AML-193 (cell line): Measurements from ENCODE around the gene EXOC6.
"Not testable (repeated sequence)": the region's sequence is repeated elsewhere in the genome, so short reads cannot be mapped to it uniquely, and the experiment has no call there.

Source experiments
- DNase-seq, 2 experiments: peaks; one replicate each; lab custom pipeline; 2025; lab: John Stamatoyannopoulos, UW

Gene EXOC6

DNA sequence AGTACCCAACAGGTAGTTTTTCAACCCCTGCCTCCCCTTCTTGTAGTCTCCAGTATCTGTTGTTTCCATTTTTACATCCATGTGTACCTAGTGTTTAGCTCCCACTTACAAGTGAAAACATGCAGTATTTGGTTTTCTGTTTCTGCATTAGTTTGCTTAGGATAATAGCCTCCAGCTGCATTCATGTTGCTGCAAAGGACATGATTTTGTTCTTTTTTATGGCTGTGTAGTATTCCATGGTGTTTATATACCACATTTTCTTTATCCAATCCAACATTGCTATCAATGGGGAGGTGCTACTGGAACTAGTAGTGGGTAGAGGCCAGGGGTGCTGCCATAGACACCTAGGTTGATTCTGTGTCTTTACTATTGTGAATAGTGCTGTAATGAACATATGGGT lies 104.3 kb downstream of the EXOC6 start:
- DNase-seq: not testable (repeated sequence)

DNA sequence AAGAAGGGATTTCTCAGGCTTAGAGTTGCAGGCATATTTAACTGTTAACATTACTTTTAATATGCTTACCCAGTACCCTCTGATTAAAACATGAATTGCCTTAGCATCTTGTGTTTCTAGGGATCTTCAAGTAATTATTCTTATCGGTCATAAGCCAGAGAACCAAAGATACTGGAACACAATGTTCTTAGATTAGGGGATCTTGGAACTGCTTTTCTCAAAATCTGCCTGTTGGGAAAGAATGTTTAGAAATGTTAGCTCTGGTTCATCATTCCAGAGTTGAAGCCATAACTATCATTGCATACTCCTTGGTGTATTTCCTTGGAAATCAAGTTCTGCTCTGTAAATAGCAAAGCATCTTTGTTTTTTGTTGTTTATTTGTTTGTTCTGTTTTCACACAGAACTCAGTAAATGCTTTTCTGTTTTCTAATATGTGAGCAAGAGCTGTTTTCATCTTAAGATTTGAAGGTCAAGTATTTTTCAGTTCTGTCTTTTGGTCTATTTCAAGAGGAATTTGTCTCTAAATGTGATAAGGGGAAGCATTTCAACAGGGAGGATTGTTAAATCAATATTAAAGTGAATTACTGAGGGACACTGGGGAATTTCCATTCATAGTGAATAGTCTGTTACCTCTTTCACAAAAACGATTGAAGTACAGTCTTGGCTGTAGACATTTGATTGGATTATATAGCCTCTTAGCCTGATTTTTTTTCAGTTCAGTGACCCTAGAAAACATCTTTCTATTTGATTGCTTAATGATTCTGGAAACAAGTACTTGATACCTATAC lies 109.1 kb downstream of the EXOC6 start:
- no peak for DNase-seq

DNA sequence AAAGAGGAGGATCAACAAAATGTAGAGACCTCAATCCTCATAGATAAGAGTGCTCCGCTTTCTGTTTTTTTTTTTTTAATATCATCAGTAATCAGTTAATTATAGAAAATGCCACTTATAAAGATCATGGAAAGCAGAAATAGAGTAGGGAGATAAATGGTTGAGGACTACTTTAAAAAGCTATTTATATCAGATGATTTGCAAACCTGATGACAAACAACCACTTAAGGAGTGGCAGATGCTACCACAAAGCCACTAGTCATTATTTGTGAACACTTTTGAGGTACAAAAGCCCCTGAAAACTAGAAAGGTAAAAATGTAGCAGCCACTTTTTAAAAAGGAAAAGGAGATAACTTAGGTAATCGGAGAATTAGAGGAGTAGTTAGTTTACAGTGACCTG lies 113.3 kb downstream of the EXOC6 start:
- DNase-seq: no peak

DNA sequence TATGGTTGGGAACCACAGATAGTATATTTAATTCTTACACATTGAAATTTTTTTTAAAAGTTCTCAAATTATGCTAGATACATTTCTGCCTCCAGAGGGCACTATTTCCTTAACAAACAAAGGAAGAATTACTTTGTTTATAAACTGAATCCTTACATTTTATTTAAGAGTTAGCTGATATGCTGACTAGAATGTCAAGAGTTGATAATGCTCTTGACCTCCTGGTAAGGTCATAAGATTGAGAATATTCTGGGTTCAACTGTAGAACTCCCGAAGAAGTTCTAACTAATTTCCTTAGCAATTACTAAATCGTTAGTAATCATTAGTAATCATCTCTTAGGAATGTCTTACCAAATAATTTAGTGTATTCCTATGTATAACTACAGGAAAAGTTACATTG lies 117.0 kb downstream of the EXOC6 start:
- peak; percentile 42 for DNase-seq

DNA sequence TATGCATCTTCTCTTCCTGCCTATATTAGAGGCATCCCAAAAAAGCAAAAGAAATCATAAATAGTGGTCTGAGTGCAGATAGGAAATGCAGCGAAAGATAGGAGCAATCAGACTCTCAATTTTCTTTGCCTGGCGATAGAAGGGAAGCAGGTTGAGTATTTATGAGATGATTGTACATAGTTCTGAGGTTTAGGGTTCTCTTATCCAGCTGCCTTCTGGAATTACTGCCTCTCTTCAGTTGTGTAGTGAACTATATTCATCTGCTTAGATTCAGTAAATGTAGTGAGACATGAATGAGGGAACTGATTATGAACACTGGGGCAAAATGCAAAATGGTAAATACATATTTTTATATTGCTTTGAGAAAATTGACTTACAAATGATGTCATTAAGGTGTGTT lies 119.3 kb downstream of the EXOC6 start:
- no peak for DNase-seq

DNA sequence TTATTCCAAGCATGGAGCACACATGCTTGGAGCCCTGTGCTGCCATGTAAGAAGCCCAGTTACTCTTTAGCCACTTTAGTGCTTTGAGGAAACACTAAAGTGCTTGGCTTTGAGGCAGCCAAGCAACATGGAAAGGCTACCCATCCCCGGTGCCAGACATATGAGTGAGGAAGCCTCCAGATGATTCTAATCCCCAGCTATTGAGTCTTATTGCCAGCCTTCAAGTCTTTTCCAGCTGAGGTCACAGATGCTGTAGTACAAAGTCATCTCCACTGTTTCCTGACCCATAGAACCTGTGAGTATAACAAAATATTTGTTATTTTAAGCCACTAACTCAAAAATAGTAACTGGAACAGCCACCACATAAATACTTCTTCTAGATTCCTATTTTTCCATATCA lies 120.8 kb downstream of the EXOC6 start:
- DNase-seq: no peak

DNA sequence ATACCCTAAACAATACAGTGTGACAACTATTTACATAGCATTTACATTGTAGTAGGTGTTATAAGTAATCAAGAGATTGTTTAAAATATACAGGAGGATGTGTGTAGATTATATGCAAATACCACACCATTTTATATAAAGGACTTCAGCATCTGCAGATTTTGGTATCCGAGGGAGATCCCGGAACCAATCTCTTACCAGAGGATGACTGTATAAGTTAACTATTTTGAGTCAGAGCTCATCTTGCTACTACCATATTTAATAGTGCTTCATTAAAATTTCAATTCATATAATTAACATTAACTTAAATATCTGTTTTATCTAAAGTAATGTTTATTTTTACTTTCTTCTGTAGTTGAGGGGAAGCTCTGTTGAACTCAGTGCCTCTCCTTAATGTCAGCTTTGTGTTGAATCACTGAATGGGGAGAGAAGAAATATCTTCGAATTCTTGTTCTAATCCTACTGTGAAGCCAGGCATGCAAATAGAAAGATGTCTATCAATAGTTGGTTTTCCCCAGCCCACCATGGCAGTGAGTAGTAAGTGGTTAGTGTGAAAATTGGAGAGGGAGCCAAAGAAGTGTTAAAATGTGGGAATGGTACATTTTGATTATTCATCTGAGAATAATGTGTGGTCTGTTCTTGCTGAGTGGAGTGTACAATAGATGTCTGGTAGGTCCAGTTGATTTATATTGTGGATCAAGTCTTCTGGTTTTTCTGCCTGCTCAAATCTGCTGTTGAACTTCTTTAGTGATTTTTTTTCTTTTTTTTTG lies 122.2 kb downstream of the EXOC6 start:
- no peak for DNase-seq

DNA sequence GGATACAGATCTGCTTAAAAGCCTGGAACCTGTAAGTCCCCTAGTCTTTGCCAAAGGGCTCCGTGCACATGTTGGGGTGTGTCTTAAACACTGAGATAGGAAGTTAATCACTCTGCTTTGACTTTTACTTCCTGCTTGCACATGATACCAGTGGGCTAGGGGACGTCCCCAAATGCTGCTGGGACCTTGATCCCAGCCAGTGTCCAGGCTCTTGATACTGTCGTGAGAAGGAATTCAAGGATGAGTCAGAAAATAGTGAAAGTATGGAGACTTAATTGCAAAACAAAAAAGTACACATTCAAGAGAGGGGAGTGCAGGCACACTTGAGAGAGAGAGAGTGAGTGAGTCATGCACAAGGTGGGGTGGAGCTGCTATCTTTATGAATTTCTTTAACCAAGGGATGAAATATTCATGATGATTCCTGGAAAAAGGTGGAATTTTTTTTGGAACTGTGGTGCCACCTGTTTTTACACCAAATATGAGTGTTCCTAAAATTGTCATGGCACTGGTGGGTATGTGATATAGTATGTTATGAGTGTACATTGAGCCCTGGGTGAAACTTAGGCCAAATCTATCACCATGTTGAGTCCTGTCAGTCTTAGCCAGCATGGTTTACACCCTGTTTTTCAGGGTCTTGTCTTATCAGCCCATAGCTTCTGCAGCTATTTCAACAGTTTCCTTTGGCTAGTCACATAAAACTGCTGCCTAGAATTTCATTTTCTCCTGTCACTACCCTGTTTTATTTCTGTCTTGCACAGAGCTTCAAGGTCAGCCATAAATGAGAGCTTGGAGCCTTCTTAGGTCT lies 123.9 kb downstream of the EXOC6 start:
- no peak for DNase-seq

DNA sequence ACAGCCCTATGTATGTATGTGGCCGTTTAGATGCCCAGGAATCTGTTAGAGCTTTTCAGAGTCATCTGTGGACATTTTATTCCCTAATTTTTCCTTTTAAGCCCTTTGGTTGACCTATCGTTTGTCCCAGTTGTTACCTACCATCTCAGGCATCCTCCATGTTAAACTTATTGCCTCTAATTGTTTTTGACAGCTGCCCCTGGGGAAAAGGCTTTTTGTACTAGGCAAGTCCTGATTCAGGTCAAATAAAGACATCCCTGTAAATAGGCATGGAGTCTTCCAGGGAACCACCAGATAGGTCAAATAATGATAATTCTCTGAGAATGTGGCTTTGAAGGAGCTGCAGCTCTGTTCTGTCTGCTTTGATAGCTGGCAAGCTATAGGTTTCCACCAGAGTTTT lies 124.6 kb downstream of the EXOC6 start:
- no peak for DNase-seq

DNA sequence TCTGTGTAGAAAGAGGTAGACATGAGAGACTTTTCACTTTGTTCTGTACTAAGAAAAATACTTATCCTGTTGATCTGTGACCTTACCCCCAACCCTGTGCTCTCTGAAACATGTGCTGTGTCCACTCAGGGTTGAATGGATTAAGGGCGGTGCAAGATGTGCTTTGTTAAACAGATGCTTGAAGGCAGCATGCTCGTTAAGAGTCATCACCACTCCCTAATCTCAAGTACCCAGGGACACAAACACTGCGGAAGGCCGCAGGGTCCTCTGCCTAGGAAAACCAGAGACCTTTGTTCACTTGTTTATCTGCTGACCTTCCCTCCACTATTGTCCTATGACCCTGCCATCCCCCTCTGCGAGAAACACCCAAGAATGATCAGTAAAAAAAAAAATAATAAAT lies 128.0 kb downstream of the EXOC6 start:
- not testable (repeated sequence) for DNase-seq

DNA sequence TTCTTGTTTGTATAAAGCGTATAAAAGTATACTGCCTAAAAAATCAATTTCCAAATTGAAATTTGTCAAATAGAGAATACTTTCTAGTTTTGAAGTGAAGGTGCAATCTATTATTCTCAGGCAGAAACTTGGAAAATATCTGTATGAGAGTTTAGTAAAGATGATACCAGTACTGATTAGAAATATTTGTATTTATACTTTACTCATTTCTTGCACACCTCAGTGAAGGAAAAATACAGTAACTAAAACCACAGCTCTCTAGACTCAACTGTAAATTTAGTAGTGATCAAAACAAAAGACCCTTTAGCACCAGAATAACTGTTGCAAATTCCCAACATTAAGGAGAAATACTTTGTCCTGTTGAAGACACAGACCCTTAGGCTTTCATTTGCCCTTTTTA lies 140.9 kb downstream of the EXOC6 start:
- DNase-seq: no peak

DNA sequence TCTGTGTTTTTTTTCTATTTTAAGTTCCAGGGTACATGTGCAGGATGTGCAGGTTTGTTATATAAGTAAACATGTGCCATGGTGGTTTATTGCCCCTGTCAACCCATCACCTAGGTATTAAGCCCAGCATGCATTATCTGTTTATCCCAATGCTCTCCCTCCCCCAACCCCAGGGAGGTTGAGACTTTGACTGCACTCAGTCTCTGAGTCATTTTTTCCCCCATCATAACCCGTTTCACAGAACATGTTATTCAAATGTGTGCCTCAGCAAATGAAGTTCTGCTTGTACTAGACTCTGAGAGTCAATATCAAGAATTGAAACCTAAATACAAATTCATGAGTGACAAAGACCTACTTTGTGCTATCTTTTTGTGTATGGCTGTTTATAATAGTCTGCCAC lies 142.3 kb downstream of the EXOC6 start:
- no peak for DNase-seq

DNA sequence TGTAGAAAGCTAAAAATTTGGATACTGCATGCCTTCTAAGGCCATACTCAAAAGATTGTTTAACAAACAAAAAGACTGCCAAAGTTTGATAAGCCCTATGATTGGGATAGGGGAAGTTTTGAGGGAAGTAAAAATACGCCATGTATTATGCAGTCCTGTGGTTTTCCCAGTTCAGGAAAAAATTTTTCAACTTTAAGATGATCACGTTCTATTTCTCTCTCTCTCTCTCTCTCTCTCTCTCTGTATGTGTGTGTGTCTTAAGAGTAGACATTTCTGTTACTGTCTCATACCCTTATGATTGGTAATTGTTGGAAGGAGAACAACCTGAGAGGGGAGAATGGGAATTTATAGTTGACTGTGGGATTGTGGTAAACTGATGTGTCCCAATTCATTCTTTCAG lies 143.2 kb downstream of the EXOC6 start:
- no peak for DNase-seq

DNA sequence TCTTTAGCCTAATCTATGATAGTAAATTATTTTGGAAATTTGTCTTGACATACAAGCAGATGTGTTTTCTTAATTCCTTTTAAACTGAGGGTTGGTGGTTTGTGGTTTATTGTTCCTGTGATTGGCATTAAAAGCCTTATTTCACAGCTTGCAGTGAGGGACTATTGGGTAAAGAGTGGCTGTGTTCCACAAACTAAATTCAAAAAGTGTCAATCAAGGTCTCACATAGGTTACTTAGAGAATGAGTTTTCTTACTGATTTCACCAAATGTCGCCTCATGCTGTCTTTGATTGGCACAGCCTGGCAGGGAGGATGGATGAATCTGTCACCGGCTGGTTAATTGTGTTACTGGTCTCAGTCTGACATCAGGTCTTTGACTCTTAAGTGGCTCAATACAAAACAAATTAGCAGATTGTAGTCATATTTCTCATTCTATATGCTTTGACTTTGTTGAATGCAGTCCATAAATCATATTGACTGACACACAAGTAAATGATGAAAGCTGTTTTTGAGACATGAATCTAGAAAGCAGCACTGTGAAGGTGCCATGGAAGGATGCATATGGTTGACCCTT lies 145.5 kb downstream of the EXOC6 start:
- DNase-seq: peak in 1 of 2 experiments; percentile 2

DNA sequence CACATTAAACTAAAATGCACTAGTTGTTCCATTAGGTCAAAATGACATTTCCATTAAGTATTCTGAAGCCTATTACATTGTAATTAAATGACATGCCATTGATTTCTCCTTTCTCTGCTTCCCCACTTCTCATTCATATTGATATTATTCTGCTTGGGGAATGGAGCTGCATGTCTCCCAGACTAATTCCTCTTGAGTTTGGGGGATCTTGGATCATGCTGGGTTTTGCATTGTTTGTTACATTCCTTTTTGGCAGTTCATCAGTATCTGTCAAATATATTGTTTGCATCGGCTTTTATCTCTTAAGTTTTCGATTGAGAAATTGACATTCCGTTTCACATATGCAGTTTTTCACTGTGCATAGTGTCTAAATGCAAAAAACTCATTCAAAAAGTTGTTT lies 147.2 kb downstream of the EXOC6 start:
- no peak for DNase-seq

DNA sequence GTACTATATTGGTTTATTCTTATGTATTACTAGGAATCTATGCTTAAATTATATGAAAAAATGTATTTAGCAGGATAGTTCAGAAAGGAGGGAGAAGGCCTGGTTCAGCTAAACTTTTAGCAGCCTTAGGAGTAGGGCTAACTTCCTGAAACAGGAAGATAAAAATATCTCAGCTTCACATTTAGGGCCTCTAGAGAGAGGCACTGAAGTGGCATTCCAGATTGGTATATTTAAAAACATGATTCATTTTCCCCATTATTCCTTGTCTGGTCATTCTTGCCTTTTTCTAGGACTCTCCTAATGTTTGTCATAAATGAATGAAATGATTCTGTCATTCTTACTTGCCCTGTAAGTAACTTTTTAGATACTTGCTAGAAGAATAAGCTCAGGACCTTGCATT lies 149.3 kb downstream of the EXOC6 start:
- no peak for DNase-seq

DNA sequence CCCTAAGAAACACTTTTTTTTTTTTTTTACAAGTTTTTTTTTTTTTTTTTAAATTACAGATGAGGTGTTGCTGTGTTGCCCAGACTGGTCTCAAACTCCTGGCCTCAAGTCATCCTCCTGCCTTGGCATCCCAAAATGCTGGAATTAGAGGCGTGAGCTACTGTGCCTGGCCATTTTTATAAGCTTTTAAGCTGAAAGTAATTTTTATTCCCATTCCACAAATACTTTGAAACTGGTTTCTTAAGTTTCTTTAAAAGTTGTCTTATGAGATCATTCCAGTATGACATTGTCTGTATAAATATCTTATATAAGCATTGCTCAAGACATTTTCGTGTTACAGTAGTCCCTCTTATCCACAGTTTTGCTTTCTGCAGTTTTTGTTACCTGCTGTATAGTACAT lies 150.9 kb downstream of the EXOC6 start:
- DNase-seq: no peak

DNA sequence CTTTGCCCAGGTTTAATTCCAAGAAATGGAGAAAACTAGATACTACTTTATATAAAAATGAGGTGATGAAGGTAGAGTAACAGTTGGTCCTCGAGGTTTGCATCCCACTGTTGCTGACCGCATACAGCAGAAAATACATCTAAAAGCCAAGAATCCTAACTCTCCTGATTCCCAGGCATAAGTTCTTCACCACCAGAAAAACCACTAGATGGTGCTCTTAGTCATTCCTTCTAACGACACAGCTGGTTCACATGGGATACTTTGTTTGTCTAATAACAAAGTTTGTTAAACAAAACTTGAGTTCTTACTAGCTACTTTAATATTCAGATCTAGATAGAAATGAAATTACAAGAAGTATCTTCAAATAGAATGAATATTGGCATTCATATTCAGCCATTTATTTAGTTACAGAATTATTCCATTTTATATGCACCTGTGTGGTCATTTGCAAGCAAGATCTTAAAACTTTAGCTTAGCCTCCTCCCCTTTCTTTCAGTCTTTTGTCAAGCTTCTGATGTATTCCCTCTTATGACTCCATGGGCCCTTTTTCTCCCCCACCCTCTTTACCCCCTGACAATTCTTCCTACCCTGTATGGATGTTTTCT lies 158.2 kb downstream of the EXOC6 start:
- DNase-seq: peak; percentile 26 to 48

DNA sequence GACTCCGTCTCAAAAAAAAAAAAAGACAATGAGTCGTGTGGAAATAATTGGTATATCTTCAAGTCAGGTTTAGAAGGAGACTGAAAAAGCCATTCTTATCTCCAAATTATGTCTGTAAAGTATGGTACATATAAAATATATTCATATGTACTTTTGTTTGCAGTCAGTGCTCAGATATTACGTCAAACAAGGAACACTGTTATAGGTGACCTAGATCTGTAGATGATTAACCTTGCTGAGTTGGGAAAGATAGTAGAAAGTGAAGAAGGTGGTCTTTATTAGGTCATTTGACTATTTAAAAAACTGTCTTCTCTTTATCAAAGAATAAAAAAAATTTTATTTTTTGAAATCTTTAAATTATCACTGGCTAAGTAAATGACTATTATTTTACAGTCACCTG lies 167.4 kb downstream of the EXOC6 start:
- DNase-seq: no peak

DNA sequence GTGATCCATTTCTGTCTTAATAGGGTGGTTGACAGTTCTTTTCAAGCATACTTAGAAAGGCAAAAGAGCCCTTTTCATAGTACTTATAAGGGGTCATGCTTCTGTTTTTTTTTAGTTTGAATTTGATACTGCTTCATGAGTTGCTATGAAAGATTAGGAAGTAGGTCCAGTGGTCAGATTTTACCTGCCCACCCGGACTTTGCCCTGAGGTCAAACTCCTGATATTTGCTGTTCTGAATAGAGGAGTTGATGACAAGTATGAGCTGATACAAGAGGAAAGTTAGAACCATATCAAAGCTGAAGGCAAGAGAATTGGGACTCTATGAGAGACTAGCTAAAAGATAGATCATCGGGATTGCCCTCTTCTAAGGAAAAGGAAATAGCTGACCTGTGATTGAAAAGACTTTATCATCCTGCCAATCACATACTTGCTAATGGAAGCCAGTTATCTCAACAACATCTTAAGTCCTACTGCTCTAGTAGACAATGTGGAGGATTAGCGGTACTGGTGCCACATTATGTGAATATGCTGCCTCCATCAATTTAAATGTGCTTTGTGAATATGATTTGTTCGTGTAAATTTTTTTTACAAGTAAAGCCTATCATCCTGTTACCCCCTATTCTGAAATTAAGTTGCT lies 174.8 kb downstream of the EXOC6 start:
- no peak for DNase-seq

DNA sequence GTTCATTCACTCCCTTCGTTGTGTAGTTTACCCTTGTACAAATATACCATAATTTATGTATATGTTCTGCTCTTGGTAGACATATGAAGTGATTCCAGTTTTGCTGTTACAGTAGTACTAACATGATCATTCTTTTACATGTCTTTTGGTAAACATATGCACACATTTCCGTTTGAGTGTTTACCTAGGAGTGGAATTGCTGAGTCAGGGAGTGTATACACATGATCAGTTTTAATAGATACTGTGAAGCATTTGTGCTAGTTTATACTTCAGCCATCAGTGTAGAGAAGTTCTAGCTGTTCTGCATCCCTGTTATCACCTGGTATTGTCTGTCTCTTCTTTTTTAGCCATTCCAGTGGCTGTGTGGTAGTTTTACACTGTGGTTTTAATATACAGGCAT lies 177.8 kb downstream of the EXOC6 start:
- no peak for DNase-seq
